Stimulated activated CD8-positive, alpha-beta memory T cell treated with anti-CD3 and anti-CD28 coated beads, Interleukin-15, amount 100 ng/mL, for 24 hours (primary cell): ENCODE data around the gene BMP7.
"Not testable (repeated sequence)": the region's sequence is repeated elsewhere in the genome, so short reads cannot be mapped to it uniquely, and the experiment has no call there.

Experiments used
- DNase-seq: peaks from one replicate; pipeline ENCODE4 v3.0.0-alpha.2; 2020; ENCODE audit warnings: low read depth

Gene BMP7

DNA sequence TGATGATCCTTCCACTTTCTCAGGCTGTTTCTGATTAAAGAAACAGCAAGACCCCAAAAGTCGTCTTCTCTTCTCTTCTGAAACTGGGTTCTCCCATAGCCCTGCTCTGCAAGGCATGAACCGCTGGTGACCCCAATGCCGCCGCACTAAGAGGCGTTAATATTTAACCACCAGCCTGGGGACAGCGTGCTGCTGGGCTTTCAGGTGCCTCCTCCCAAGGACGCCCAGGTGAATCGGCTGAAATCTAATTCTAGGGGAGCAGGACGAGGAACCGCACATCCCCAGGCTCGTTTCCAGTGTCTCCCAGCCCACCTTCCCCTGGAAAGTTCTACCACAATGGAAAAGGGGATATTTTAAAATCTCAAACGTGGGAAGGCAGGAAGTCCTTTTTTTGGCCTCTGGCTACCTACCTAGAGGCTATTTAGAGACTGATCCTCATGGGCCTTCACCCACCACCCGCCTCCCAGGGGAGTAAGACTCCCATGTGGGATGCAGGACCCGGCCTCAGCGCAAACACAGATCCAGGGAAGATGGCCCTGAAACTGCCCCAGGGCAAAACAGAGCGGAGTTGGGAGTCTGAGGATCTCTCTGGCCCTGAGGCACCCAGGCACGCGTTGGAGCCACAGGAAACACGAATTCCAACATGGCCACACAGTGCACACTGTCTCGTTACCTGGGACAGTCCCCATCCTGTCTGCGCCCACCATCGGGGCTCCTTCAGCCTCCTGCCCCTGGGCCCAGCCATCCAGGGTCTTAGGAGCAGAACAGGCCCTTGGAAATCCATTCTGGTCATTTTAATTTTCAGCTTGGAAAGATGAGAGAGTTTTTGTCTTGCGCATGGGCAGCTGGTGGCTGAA, 56.2 kb downstream of the BMP7 start:
- DNase-seq, result no peak

- DNase-seq, result no peak
Measured at GRCh38 chr20:57209413-57209812, 57.0 kb downstream of the BMP7 start.

GRCh38 chr20:57208198-57208597, 58.2 kb downstream of the BMP7 start:
- DNase-seq, result no peak

DNA sequence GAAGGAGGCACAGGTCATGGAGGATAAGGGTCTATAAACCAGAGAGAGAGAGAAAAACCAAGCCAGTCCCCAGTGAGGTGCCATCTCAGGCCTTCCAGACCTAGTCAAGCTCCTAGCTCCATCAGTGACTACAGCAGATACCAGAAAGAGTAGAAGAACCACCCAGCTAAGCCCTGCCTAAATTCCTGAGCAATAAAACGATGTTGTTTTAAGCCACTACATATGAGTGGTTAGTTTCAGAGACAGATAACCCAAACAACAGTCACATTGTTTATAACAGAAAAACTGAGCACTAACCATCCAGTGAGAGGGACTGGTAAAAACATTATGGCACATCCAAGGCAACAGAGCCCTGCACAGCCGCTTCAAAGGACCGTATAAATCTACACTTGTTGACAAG, 59.2 kb downstream of the BMP7 start:
- DNase-seq, result no peak

DNA sequence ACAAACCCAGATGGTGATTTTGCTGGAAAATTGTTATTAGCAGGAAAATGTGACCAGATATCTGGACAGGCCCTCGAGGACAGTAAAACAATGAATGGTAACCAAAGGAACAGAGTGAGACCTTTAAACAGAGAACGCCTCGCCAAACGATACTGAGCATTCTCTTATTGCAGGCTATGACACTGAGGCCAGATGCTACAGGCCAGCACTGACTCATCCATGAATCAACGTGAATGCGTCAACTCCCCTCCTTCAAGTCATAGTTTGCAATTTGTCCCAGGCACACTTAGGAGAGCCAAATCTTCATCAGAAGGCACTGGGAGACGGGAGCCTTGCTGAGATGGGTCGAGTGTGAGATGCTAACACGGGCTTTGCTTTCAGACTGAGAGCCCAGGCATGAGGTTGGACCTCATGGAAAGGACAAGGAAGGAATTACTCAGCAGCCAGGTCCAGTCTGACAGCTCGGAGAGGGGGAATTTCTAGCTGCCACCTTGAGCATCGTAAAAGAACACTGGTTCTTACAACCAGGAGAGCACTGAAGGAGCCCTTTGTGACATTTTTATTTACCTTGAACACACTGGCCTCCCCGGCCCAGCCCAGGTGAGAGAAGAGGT, 60.7 kb downstream of the BMP7 start:
- no peak for DNase-seq

DNA sequence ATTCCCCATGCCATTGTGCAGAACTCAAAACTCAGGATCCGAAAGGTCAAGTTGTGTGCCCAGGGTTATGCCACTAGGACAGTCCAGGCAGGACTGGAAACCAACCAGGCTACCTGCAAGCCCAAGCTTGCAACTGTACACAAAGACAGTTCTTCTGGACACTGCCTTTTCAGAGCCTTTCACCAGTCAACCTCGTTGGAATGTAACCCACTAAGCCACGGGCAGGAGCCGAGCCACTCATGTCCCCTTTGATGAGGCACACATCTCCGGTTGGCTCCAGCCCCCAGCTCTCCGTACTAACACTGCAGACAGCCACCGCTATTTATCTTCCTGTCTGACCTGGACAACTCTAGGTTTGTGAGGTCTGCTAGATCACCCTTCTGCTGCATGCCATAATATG, 62.5 kb downstream of the BMP7 start:
- no peak for DNase-seq

DNA sequence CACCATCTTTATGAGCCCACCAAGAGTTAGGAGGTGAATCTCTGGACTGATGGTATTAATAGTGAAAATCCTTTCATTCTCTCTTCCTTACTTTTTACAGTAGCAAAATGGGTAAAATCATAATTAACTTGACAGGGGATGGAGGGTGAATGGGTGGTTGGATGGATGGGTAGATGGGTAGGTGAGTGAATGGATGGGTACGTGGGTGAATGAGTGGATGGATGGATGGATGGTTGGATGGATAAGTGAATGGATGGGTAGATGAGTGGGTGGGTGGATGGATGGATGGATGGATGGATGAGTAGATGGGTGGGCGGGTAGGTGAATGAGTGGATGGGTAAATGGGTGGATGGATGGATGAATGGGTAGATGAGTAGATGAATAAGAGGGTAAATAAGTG, 63.2 kb downstream of the BMP7 start:
- DNase-seq, result no peak

DNA sequence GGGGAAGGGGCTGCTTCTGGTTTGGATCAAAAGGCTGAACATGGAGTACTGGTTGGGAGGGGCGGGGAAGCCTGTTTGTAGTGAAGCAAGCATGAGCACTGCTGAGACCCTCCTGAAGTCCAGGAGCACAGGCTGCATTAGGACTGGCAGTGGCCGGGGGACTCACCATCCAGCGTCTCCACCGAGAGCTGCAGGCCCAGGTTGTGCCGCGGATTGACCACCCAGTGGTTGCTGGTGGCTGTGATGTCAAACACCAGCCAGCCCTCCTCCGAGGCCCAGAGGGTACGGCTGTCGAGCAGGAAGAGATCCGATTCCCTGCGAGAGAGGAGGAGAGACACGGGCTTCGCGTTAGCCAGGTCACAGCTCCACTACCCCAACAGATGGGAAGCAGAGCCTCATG, 64.1 kb downstream of the BMP7 start:
- no peak for DNase-seq

- no peak for DNase-seq
Measured at GRCh38 chr20:57200882-57201695, 65.4 kb downstream of the BMP7 start.

GRCh38 chr20:57199656-57200405, 66.6 kb downstream of the BMP7 start:
- no peak for DNase-seq

GRCh38 chr20:57198132-57199072, 68.0 kb downstream of the BMP7 start:
- DNase-seq, result no peak

GRCh38 chr20:57197352-57198131, 68.9 kb downstream of the BMP7 start:
- DNase-seq, result no peak

- DNase-seq, result no peak
Measured at GRCh38 chr20:57195469-57196100, 70.9 kb downstream of the BMP7 start.

GRCh38 chr20:57195023-57195422, 71.4 kb downstream of the BMP7 start:
- no peak for DNase-seq

DNA sequence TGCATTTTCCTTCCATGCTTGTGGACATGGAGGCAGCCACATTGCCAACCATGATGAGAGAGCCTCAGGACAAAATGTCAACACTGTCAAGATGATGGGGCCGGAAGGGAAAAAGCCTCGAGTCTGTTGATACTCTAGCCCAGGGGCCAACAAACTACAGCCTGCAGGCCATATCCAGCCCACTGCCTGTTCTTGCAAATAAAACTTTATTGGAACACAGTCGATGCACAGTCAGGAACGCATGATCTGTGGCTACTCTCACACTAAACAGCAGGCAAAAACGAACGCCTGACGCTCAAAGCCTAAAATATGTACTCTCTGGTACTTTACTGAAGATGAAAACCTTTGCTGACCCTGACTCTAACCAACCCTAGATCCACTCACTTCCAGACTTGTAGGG, 72.3 kb downstream of the BMP7 start:
- DNase-seq, result no peak

DNA sequence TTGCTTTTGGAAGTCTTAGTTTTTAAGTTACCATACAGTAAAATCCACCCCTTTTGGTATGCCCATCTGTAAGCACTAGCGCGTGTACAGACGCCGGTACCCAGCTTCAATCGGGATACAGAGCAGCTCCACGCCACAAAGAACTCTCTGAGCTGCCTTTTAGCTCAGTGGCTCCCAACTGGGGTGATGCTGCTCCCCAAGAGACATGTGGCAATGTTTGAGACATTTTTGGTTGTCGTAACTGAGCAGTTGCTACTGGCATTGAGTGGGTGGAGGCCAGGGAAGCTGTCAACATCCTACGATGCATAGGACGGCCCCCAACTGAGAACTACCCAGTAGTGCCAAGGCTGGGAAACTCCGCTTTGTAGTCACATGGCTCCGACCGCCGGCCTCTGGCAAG, 73.3 kb downstream of the BMP7 start:
- DNase-seq, result no peak

- no peak for DNase-seq
Measured at GRCh38 chr20:57192311-57192710, 74.1 kb downstream of the BMP7 start.

- not testable (repeated sequence) for DNase-seq
Measured at GRCh38 chr20:57191265-57191638, 75.2 kb downstream of the BMP7 start.

DNA sequence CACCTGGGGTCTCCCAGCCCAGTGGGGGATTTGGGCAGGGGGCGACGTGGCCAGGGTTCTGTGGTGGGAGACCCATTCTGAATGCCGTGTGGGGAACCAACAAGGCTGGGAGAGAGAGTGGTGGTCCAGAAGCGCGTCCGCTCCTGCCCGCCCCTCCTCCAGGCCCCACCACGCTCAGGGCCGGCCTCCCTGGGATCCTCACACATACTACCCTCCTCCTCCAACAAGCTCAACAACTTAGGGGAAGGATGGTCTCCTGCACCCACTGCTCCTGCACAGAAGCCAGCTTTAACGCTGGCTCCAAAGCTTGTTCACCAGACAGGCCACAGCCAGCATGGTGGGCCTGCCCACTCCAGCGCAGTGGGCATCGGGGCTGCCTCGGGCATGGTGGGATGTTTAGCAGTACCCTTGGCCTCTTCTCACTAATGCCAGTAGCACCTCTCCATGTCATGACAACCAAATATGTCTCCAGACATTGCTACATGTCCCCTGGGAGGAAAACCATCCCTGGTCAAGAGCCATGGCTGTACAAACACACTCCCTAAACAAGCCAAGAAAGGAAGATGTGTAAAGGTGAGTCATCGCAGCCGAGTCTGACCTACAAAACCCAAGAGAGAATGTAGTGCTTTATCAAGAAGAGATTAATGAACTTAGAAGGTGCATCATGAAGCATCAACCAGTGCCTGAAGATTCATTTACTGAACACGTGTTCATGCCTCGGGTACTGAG, 75.7 kb downstream of the BMP7 start:
- DNase-seq, result no peak
